Natural killer cell treated with Interleukin-12 subunit alpha and Interleukin-12 subunit beta and Interleukin-15 and Interleukin-18, amount 100 ng/mL, for 72 hours (primary cell): ENCODE results near the gene CERS6. TPM values are rescaled to one million over a fixed set of nuclear protein-coding genes. Genes with fewer than 3 reads are reported as not detected.

Experiments used
- ATAC-seq, 2 donors: fragments of 150-1000 bp; cut with Tn5 transposase in 1 of 2; sonication (Bioruptor Pico), chemical (Tn5 transposase) in 1 of 2; 2 replicates each; pipeline ENCODE4 v1.10.0; 2021
- DNase-seq: peaks from one replicate; pipeline ENCODE4 v3.0.0; 2022; ENCODE audit warnings: low spot score
- H3K27ac Mint-ChIP-seq, 2 donors: 1 replicate in 1 of 2; 2 replicates in 1 of 2; pipeline ENCODE4 v1.8.0; 2022; ENCODE audit warnings: mixed read lengths in 2 of 2, mild to moderate bottlenecking in 1 of 2, moderate library complexity in 1 of 2
- H3K27me3 Mint-ChIP-seq, 2 donors: 1 replicate in 1 of 2; 2 replicates in 1 of 2; pipeline ENCODE4 v1.8.0; 2022; ENCODE audit warnings: mixed read lengths in 2 of 2
- H3K36me3 Mint-ChIP-seq: one replicate; pipeline ENCODE4 v1.8.0; 2022; ENCODE audit warnings: mixed read lengths
- H3K4me1 Mint-ChIP-seq, 2 donors: 1 replicate in 1 of 2; 2 replicates in 1 of 2; pipeline ENCODE4 v1.8.0; 2022; ENCODE audit warnings: low read depth in 2 of 2, mixed read lengths in 2 of 2, mild to moderate bottlenecking in 1 of 2
- H3K4me3 Mint-ChIP-seq: one replicate; pipeline ENCODE4 v1.8.0; 2022; ENCODE audit warnings: mixed read lengths
- H3K9me3 Mint-ChIP-seq: 2 replicates; pipeline ENCODE4 v1.8.0; 2022; ENCODE audit warnings: mixed read lengths
- total RNA-seq, 2 donors: library from RNA; stranded (reverse); gene quantifications; one replicate each; pipeline ENCODE4 v1.2.3, GENCODE V29; 2022

Gene CERS6
- total RNA-seq, 2 donors from 2014 or later, result 17.8 to 19.5 TPM

DNA sequence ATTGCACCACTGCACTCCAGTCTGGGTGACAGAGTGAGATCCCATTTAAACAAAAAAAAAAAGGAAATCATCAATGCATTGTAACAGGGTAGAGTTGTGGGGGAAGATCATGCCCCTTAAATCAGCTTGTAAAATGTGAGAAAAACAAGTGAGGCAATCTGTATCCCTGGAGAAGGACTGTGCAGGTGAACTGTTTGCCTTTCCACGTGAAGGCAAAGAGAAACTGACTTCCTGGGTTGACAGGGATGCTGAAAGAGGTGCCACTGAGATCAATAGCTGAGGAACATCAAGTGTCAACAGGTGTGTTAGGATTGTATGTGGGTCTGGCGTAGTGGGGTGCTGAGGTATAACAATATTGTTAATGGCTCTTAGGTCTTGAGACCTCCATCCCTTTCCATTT, 48.3 kb downstream of the CERS6 start:
- H3K9me3 Mint-ChIP-seq, result peaks cover 5% of the 10 kb centered on the region
- H3K4me3 Mint-ChIP-seq, result no peak overlapping the region
- H3K27ac Mint-ChIP-seq, result no peak overlapping the region
- ATAC-seq (no peak), DNase-seq (no peak)
- H3K4me1 Mint-ChIP-seq, result peaks cover 14 to 22% of the 10 kb centered on the region in 2 donors
- H3K27me3 Mint-ChIP-seq, result no peaks in the 10 kb centered on the region
- H3K36me3 Mint-ChIP-seq, result peaks cover 19% of the 10 kb centered on the region

DNA sequence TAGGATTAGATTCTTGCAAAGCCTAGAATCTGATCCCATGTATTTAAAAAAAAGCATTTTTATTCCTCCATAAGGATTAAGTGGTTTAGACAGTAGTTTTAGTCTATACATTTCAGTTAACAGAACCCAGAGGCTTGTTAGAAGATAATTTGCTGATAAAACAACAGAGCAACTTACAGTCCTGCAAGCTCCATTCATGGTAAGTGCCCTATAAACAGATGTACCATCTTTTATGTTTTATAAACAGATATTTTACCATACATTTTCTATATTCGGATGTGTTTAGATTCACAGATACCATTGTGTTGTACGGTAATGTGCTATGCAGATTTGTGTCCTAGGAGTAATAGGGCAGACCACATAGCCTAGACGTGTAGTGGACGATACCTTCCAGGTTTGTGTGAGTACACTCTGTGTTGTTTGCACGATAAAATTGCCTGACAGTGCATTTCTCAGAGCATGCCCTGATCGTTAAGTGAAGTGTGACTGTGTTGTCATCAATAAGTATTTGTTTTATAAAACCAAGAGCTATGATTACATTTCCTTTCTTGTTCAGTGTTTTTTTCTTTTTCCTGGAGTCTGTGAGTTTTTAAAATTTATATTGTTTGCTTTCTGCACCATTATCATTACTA, 54.2 kb downstream of the CERS6 start:
- no peak overlapping the region for H3K27ac Mint-ChIP-seq

GRCh38 chr2:168514692-168515091, 58.6 kb downstream of the CERS6 start:
- no peak for ATAC-seq
- Mint-ChIP-seq H3K27me3 (no peaks in the 10 kb centered on the region), H3K36me3 (no peaks in the 10 kb centered on the region), H3K4me1 (peaks cover 13 to 26% of the 10 kb centered on the region in 2 donors), H3K9me3 (no peaks in the 10 kb centered on the region), H3K27ac (no peak overlapping the region), H3K4me3 (no peak overlapping the region)
- DNase-seq, result no peak

More for the DNA sequence above, 54.2 kb downstream of the CERS6 start:
- Mint-ChIP-seq H3K9me3 (no peaks in the 10 kb centered on the region), H3K4me1 (peaks cover 14 to 17% of the 10 kb centered on the region in 2 donors), H3K27me3 (no peaks in the 10 kb centered on the region), H3K4me3 (no peak overlapping the region), H3K36me3 (no peaks in the 10 kb centered on the region)
- ATAC-seq (no peak), DNase-seq (no peak)

DNA sequence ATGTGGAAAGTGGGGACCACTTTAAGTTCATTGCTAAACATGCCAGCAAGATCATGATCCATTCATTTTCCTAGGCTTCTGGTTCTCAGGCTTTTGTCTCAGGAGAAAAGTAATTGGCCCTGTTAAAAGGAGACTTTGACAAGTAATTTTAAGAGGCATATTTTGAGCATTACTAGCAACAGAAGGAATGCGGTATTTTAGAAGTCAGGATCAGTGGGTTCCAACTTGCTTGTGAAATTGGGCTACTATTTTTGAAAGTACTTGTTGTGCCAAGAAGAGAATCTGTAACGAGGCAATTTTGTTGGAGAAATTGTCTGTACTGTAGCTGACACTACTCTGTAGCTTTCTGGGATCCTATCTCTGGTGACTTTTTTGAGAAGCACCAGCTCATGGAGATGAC, 59.4 kb downstream of the CERS6 start:
- Mint-ChIP-seq H3K36me3 (no peaks in the 10 kb centered on the region), H3K27me3 (no peaks in the 10 kb centered on the region), H3K4me1 (peaks cover 19 to 31% of the 10 kb centered on the region in 2 donors), H3K27ac (no peak overlapping the region), H3K4me3 (no peak overlapping the region), H3K9me3 (no peaks in the 10 kb centered on the region)
- DNase-seq (no peak), ATAC-seq (no peak)

- no peak overlapping the region for H3K4me3 Mint-ChIP-seq
- ATAC-seq (no peak), DNase-seq (no peak)
- no peaks in the 10 kb centered on the region for H3K27me3 Mint-ChIP-seq
- no peaks in the 10 kb centered on the region for H3K9me3 Mint-ChIP-seq
- no peak overlapping the region for H3K27ac Mint-ChIP-seq
- H3K36me3 Mint-ChIP-seq, result no peaks in the 10 kb centered on the region
- H3K4me1 Mint-ChIP-seq, result peaks cover 24 to 30% of the 10 kb centered on the region in 2 donors
Measured at GRCh38 chr2:168517816-168518215, 61.7 kb downstream of the CERS6 start.

DNA sequence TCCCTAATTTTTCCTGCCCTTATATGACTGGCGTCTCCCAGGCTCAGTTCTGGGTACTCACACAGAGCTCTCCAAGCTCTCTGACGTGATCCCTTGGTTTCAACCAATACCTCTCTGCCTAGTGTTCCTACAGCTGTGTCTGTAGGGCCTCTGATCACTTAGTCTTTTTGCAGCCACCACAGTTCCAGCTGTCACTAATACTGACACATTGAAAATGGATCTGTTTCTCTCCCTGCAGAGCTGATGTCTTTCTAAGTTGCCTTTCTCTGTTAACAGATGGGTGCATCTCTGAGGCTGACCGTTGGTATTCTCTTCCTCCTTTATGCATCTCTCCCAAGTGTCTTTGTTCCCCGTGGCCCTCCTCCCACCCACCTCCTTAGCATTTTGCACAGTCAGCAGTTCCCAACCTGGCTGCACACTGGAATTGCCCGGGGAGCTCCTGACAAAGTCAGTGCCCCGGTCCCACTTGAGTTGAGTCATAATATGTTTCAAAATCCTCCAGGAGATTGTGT, 62.5 kb downstream of the CERS6 start:
- ATAC-seq (no peak), DNase-seq (no peak)
- H3K36me3 Mint-ChIP-seq, result no peaks in the 10 kb centered on the region
- no peaks in the 10 kb centered on the region for H3K27me3 Mint-ChIP-seq
- H3K9me3 Mint-ChIP-seq, result no peaks in the 10 kb centered on the region
- peaks cover 31 to 32% of the 10 kb centered on the region in 2 donors for H3K4me1 Mint-ChIP-seq
- no peak overlapping the region for H3K27ac Mint-ChIP-seq
- H3K4me3 Mint-ChIP-seq, result no peak overlapping the region

DNA sequence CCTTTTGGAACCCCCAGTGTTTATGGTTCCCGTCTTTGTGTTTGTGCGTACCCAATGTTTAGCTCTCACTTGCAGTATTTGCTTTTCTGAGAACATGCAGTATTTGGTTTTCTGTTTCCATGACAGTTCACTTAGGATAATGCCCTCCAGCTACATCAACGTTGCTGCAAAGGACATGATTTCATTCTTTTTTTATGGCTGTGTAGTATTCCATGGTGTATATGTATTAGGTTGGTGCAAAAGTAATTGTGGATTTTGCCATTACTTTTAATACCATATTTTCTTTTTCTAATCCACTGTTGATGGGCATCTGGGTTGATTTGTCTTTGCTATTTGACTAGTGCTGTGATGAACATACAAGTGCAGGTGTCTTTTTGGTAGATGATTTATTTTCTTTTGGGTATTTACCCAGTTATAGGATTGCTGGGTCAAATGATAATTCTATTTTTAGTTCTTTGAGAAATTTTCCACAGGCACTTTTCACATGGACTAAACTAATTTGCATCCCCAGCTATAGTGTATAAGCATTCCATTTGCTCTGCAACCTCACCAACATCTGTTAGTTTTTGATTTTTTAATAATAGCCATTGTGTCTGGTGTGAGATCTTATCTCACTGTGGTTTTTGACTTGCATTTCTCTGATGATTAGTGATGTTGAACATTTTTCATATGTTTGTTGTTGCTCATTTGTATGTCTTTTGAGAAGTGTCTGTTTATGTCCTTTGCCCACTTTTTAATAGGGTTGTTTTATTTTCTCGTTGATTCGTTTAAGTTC, 63.6 kb downstream of the CERS6 start:
- no peak overlapping the region for H3K27ac Mint-ChIP-seq
- no peak for ATAC-seq

DNA sequence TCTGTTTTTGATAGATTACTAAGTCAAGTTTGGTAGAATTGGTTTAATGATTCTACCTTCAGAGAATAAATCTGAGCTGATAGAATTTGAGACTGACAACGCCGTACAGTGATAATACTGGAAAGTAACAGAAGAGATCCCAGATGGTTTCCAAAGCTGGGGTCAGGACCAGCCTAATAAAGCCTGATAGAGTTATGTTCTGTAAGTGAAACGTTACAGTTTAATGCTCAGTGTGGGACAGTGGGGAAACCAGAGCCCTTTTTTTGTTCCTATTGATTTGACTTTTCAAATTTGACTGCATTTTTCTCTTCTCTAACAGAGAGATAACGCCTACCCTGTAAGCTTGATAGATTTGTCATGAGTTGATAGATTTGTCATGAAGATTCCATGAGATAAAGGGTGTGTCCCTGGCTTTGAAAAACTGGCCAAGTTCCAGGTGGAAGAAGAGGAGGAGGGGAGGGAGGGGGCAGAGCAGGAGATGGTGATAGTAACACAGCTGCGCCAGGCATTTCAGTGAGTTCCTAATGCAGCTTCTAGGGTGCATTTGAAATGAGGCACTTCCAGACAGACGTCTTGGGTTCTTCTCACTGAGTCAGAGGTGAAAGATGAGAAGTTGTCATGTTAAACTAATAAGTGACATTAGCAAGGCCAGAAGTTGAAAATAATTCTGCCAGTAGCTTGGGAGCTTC, 65.1 kb downstream of the CERS6 start:
- Mint-ChIP-seq H3K4me1 (peaks cover 33 to 39% of the 10 kb centered on the region in 2 donors), H3K36me3 (no peaks in the 10 kb centered on the region), H3K9me3 (no peaks in the 10 kb centered on the region), H3K27me3 (no peaks in the 10 kb centered on the region), H3K27ac (no peak overlapping the region), H3K4me3 (no peak overlapping the region)
- ATAC-seq (no peak), DNase-seq (no peak)

More for the DNA sequence above, 63.6 kb downstream of the CERS6 start:
- H3K9me3 Mint-ChIP-seq, result no peaks in the 10 kb centered on the region
- H3K4me1 Mint-ChIP-seq, result peaks cover 33 to 39% of the 10 kb centered on the region in 2 donors
- no peaks in the 10 kb centered on the region for H3K36me3 Mint-ChIP-seq
- no peak overlapping the region for H3K4me3 Mint-ChIP-seq
- DNase-seq, result no peak
- no peaks in the 10 kb centered on the region for H3K27me3 Mint-ChIP-seq

DNA sequence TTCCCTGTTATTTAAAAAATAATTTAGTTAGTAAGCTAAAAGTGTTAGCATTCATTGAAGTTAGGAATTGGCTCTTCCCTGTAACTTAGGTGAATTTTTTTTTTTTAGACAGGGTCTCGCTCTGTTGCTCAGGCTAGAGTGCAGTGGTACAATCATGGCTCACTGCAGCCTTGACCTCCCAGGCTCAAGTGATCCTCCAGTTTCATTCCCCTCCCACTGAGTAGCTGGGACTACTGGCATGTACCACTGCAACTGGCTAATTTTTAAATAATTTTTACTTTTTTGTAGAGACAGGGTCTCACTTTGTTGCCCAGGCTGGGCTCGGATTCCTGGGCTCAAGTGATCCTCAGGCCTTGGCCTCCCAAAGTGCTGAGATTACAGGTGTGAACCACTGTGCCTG, 66.4 kb downstream of the CERS6 start:
- ATAC-seq (no peak), DNase-seq (no peak)
- no peaks in the 10 kb centered on the region for H3K27me3 Mint-ChIP-seq
- H3K27ac Mint-ChIP-seq, result no peak overlapping the region
- H3K36me3 Mint-ChIP-seq, result no peaks in the 10 kb centered on the region
- H3K9me3 Mint-ChIP-seq, result no peaks in the 10 kb centered on the region
- peaks cover 33 to 39% of the 10 kb centered on the region in 2 donors for H3K4me1 Mint-ChIP-seq
- H3K4me3 Mint-ChIP-seq, result no peak overlapping the region

DNA sequence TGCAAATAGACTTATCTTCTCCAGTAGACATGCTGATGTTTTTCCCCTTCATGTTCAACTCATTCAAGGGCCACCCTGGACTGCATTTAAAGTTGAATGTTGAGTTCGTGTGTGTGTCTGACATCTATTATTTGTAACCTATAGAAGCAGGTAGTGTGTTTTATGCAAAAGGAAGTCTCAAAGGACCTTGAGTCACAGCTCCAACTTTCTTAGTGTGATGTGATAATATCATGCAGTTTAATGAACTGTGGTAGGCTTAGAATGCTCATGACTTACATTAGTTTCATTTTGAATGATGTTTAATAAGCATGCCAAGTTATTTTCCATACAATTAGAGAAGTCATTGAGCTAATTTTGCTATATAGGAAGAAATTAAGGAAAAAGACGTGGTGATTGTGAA, 67.9 kb downstream of the CERS6 start:
- no peak overlapping the region for H3K27ac Mint-ChIP-seq
- H3K27me3 Mint-ChIP-seq, result no peaks in the 10 kb centered on the region
- H3K4me3 Mint-ChIP-seq, result no peak overlapping the region
- peaks cover 2% of the 10 kb centered on the region for H3K9me3 Mint-ChIP-seq
- peaks cover 32 to 40% of the 10 kb centered on the region in 2 donors for H3K4me1 Mint-ChIP-seq
- no peak for DNase-seq
- no peaks in the 10 kb centered on the region for H3K36me3 Mint-ChIP-seq
- ATAC-seq, result no peak

GRCh38 chr2:168525020-168525419, 68.9 kb downstream of the CERS6 start:
- H3K9me3 Mint-ChIP-seq, result peaks cover 4% of the 10 kb centered on the region
- H3K36me3 Mint-ChIP-seq, result no peaks in the 10 kb centered on the region
- H3K27ac Mint-ChIP-seq, result no peak overlapping the region
- H3K4me1 Mint-ChIP-seq, result peaks cover 39 to 47% of the 10 kb centered on the region in 2 donors
- no peak overlapping the region for H3K4me3 Mint-ChIP-seq
- no peaks in the 10 kb centered on the region for H3K27me3 Mint-ChIP-seq
- DNase-seq, result no peak
- no peak for ATAC-seq

- Mint-ChIP-seq H3K27ac (no peak overlapping the region), H3K9me3 (peaks cover 4% of the 10 kb centered on the region), H3K27me3 (no peaks in the 10 kb centered on the region), H3K36me3 (no peaks in the 10 kb centered on the region), H3K4me1 (peaks cover 36 to 50% of the 10 kb centered on the region in 2 donors), H3K4me3 (no peak overlapping the region)
- no peak for ATAC-seq
- no peak for DNase-seq
Measured at GRCh38 chr2:168525716-168526446, 69.8 kb downstream of the CERS6 start.

DNA sequence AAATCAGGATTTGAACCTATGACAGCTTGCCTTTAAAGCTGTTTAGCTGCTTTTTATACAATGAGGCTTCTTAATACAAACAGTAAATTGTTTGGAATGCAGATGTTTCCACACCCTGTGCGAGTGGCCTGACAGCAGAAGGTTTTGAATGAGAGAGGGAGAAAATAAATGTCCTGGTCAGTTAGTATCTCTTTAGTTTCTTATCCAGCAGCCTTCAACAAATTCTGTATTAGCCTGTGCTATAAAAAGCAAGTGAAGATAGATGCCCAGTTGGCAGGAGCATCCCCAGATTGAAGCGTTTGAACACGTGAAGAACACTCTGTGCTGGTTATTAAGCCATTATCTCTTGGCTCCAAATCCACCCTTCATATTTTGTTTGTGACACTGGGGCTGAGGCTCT, 70.6 kb downstream of the CERS6 start:
- DNase-seq (no peak), ATAC-seq (no peak)
- no peaks in the 10 kb centered on the region for H3K27me3 Mint-ChIP-seq
- H3K27ac Mint-ChIP-seq, result no peak overlapping the region
- H3K9me3 Mint-ChIP-seq, result peaks cover 4% of the 10 kb centered on the region
- no peaks in the 10 kb centered on the region for H3K36me3 Mint-ChIP-seq
- H3K4me3 Mint-ChIP-seq, result no peak overlapping the region
- peaks cover 36 to 48% of the 10 kb centered on the region in 2 donors for H3K4me1 Mint-ChIP-seq
